NT2/D1 (cell line): Measurements from ENCODE around the gene SELP.

ENCODE experiments used
- SUZ12 ChIP-seq: IDR thresholded peaks from 2 replicates; pipeline ENCODE4 v1.6.1; 2011; ENCODE audit not compliant: insufficient read length, insufficient read depth; ENCODE audit errors: extremely low read depth
- ZNF274 ChIP-seq: IDR thresholded peaks from 2 replicates; pipeline ENCODE4 v1.6.1; 2011; ENCODE audit warnings: mild to moderate bottlenecking, low read depth, low read length

DNA sequence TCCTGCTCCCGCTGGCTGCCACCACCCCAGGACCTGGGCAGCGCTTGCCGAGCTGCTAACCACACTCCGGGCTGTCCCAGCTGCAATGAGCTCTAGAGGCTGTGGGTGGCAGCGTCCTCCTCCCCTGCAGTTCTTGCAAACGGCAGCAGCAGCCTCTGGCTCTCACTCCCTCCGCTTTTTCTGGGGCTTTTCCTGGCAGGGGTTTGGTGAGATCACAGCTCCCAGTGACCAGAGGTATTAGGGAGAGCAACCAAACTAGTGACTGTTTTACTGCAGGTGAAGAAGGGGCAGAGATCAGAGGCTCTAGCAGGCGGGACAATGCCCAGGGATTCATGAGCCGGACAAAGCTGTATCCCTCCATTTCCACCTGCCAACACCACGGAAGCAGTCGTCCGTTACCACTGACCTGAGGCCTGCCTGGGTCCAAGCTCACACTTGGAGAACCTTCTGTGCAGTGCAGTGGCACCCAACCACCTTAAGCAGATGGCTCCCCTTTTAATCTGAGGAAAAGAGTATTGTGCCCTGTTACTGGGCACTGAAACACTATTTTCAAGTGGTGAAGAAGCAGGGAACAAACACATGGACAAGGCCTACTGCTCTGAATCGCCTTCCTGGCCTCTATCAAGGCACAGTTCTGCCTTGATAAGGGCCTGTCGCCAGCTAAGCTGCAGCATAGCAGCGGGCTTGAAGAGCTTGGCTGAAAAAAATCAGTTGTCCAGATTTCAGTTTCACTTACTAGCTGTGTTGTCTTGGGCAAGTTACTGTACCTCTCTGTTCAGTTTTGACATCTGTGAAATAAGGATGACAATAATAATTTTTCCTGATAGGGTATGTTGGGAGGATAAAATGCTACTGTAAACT is 43.3 kb downstream of the SELP start, which contains the start of gene F5:
- TF ChIP-seq ZNF274: no peak
- TF ChIP-seq SUZ12: no peak
